Left ventricle myocardium inferior (tissue), 1 donor: Measurements from ENCODE around the gene MPHOSPH10. TPM values are rescaled to one million over a fixed set of nuclear protein-coding genes. Genes with fewer than 3 reads are reported as not detected.

ENCODE experiments used
- DNase-seq: peaks from one replicate; pipeline ENCODE4 v3.0.0-alpha.2; 2020
- H3K27ac ChIP-seq: fragments of 200-600 bp; replicated peaks from 2 replicates; pipeline ENCODE4 v1.8.0; 2021
- H3K27me3 ChIP-seq: fragments of 200-600 bp; 2 replicates; pipeline ENCODE4 v1.8.0; 2021; ENCODE audit warnings: low read depth
- H3K36me3 ChIP-seq: fragments of 200-600 bp; 2 replicates; pipeline ENCODE4 v1.8.0; 2021
- H3K4me1 ChIP-seq: fragments of 200-600 bp; 2 replicates; pipeline ENCODE4 v1.8.0; 2021
- H3K4me3 ChIP-seq: fragments of 200-600 bp; 2 replicates; pipeline ENCODE4 v1.8.0; 2021; ENCODE audit warnings: mild to moderate bottlenecking, moderate library complexity
- H3K9me3 ChIP-seq: fragments of 200-600 bp; replicated peaks from 2 replicates; pipeline ENCODE4 v1.8.0; 2021
- CTCF ChIP-seq: fragments of 200-600 bp; IDR thresholded peaks from 2 replicates; pipeline ENCODE4 v1.8.0; 2021; ENCODE audit warnings: antibody characterized with exemption, mild to moderate bottlenecking, borderline replicate concordance
- intact Hi-C: fragments of 100-400 bp; cut with micrococcal nuclease; formaldehyde crosslinking; loops from one replicate; pipeline ENCODE4 v1.11.0; 2022
- total RNA-seq: library from RNA; stranded (reverse); fragmentation: NEBNext Ultra II Directional; extraction: Animal tissue kit (Norgen Biotek cat#: 25700); gene quantifications from one replicate; pipeline ENCODE4 v1.2.1, GENCODE V29; 2021
- donor health status: DM: no; HTN: yes; CAD: no; lungs with severe emphysema.

MPHOSPH10 gene
- total RNA-seq, 1 donor from 2014 or later, result 20.7 TPM

- peaks cover 56% of the 10 kb centered on the region for H3K36me3 ChIP-seq
- no peak for TF ChIP-seq CTCF
- H3K9me3 ChIP-seq, result no peaks in the 10 kb centered on the region
- H3K27me3 ChIP-seq, result no peaks in the 10 kb centered on the region
- H3K4me3 ChIP-seq, result no peak overlapping the region
- H3K4me1 ChIP-seq, result peaks cover 42% of the 10 kb centered on the region
- intact Hi-C loops, result no loop called here
- no peak for DNase-seq
- no peak overlapping the region for H3K27ac ChIP-seq
Measured at GRCh38 chr2:71133603-71134002, 3.2 kb downstream of the MPHOSPH10 start.

DNA sequence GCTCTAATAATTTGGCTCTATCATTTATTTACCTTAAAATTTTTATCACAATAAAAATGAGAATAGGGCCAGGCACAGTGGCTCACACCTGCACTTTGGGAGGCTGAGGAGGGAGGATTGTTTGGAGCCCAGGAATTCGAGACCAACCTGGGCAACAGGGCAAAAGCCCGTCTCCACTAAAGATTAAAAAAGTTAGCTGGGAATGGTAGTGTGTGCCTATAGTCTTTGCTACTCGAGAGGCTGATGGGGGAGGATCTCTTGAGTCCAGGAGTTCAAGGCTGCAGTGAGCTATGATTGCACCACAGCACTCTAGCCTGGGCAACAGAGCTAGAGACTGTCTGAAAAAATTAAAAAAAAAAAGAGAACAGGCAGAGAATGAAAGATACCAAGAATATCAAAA, 5.7 kb downstream of the MPHOSPH10 start:
- Histone ChIP-seq H3K4me3 (no peak overlapping the region), H3K4me1 (peaks cover 21% of the 10 kb centered on the region), H3K9me3 (no peaks in the 10 kb centered on the region), H3K27me3 (no peaks in the 10 kb centered on the region), H3K36me3 (peaks cover 81% of the 10 kb centered on the region), H3K27ac (no peak overlapping the region)
- TF ChIP-seq CTCF, result no peak
- intact Hi-C loops, result no loop called here
- no peak for DNase-seq

DNA sequence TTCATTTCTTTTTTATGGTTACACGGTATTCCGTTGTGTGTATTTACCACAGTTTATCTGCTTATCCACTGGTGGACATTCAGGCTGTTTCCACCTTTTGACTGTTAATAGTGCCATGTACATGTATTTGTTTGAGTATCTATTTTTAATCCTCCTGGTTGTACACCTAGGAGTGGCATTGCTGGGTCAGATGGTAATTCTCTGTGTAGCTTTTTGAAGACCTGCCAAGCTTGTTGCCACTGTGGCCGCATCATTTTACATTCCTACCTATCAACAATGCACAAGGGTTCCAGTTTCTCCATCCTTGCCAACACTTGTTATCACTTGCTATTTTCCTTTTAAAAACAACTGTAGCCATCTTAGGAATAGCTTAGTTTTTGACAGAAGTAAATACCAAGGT, 13.3 kb downstream of the MPHOSPH10 start:
- Histone ChIP-seq H3K27me3 (no peaks in the 10 kb centered on the region), H3K36me3 (peaks cover 100% of the 10 kb centered on the region), H3K9me3 (no peaks in the 10 kb centered on the region), H3K27ac (peak overlapping the region; percentile 80), H3K4me3 (no peak overlapping the region), H3K4me1 (peaks cover 35% of the 10 kb centered on the region)
- no peak for DNase-seq
- intact Hi-C loops, result no loop called here
- no peak for TF ChIP-seq CTCF

GRCh38 chr2:71148506-71149063, 18.2 kb downstream of the MPHOSPH10 start:
- intact Hi-C loops, result no loop called here
- Histone ChIP-seq H3K36me3 (peaks cover 74% of the 10 kb centered on the region), H3K27me3 (no peaks in the 10 kb centered on the region), H3K4me3 (no peak overlapping the region), H3K4me1 (peaks cover 47% of the 10 kb centered on the region), H3K27ac (peak overlapping the region; percentile 40), H3K9me3 (no peaks in the 10 kb centered on the region)
- no peak for TF ChIP-seq CTCF
- peak; percentile 23 for DNase-seq

DNA sequence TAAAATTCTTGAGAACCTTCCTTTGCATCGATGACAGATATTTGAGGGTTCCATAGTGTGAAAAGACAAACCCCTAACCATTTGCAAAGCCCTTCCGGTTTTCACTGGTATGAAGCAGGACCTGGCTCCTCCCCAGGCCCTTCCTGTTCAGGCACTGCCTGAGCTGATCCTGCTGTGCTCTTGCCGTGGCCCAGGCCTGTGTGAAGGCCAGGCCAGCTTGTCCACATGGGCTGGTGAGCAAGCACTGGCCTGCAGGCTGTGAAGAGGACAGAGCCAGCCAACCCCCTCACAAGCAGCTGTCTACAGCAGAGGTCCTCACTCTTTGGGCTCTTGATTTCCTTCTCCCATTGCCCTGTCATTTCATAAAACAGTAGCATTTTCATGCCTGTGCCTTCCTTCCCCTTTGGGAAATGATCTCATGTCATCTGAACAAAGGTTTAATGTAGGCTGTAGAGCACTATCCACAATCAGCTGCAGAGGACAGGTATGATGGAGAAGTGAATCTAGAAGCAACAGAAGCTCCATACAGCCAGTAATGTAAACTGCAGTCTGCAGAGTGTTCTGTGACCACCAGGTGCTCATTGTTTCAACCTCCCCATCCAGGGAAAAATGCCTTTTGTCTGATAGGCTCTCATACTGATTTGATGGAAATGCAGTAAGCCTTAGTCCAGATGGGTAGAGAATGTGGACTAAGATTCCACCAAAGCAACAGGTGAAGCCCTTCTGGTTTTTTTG, 19.8 kb downstream of the MPHOSPH10 start:
- Histone ChIP-seq H3K4me3 (no peak overlapping the region), H3K4me1 (peaks cover 35% of the 10 kb centered on the region), H3K27ac (peak overlapping the region; percentile 40), H3K36me3 (peaks cover 57% of the 10 kb centered on the region), H3K9me3 (no peaks in the 10 kb centered on the region), H3K27me3 (no peaks in the 10 kb centered on the region)
- DNase-seq, result no peak
- intact Hi-C loops, result no loop called here
- no peak for TF ChIP-seq CTCF
